ENCODE measurements around the gene CACNA2D2.

DNA sequence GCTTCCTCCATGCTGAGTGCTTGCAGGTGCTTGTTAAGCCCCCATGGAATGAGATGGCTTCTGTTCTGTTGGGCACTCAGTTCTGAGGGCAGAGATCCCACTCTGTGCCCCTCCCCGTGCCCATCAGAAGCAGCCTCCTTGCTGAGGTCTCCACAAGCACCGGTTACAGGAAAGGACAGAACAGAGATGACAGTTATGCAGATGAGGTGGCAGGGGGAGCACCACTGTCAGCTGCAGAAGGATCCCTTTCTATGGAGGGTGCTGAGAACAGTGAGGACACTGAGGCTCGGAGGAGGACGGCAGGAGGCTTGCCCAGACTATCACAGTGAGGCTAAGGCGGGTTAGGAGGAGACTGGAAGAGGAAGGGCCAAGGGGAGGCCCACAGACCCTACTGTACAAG is 12.4 kb downstream of the CACNA2D2 start:
- TF ChIP-seq, protein P1, sequence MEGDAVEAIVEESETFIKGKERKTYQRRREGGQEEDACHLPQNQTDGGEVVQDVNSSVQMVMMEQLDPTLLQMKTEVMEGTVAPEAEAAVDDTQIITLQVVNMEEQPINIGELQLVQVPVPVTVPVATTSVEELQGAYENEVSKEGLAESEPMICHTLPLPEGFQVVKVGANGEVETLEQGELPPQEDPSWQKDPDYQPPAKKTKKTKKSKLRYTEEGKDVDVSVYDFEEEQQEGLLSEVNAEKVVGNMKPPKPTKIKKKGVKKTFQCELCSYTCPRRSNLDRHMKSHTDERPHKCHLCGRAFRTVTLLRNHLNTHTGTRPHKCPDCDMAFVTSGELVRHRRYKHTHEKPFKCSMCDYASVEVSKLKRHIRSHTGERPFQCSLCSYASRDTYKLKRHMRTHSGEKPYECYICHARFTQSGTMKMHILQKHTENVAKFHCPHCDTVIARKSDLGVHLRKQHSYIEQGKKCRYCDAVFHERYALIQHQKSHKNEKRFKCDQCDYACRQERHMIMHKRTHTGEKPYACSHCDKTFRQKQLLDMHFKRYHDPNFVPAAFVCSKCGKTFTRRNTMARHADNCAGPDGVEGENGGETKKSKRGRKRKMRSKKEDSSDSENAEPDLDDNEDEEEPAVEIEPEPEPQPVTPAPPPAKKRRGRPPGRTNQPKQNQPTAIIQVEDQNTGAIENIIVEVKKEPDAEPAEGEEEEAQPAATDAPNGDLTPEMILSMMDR (IDR thresholded peaks at IDR 0.05): no peak
- no peak for TF ChIP-seq POLR2AphosphoS5 (IDR thresholded peaks at IDR 0.05; ENCODE audit: low read depth, low read length)
